ENCODE measurements around the gene E2F7. TPM values are rescaled to one million over a fixed set of nuclear protein-coding genes. Genes with fewer than 3 reads are reported as not detected.

E2F7 gene
- total and polyA plus RNA-seq, 2 donors (not counting 3 experiments of a cell fraction or from before 2014, with no cell fraction given), result 4.7 to 19.8 TPM

- no peak overlapping the region for H3K4me3 ChIP-seq (replicated peaks in 1 of 3; ENCODE audit: insufficient read depth in 1 of 3, low read depth in 1 of 3, low read length in 3 of 3)
- DNase-seq (ENCODE audit: low read depth, low spot score) (no peak), FAIRE-seq (no peak)
- H3K4me2 ChIP-seq (ENCODE audit: insufficient read depth, low read length), result no peak overlapping the region
- CTCF ChIA-PET, result interaction anchor here (2.6 kb wide), 1 partner anchor 19 kb away, joined by 13 read pairs; no protein-coding TSS in a partner anchor
- no peak overlapping the region for H3K27ac ChIP-seq (ENCODE audit: insufficient read depth, low read depth, low read length)
- no peaks in the 10 kb centered on the region for H3K9me1 ChIP-seq (replicated peaks; ENCODE audit: control insufficient read depth, extremely low read depth, insufficient read depth, low read length)
- POLR2A ChIA-PET, result no interaction called here
- no peak overlapping the region for H2AFZ ChIP-seq (ENCODE audit: low read depth, low read length)
- dilution Hi-C loops (cut with MboI; ENCODE audit: extremely low pct_ligation_motif_present, low sequenced_read_pairs) (no loop called here), intact Hi-C loops (cut with micrococcal nuclease) (no loop called here)
- no TSS peak for BruUV-seq (replicated peaks)
- H4K20me1 ChIP-seq (replicated peaks; ENCODE audit: control insufficient read depth, extremely low read depth, insufficient read depth, low read length), result no peaks in the 10 kb centered on the region
- no peaks in the 10 kb centered on the region for H3K36me3 ChIP-seq (ENCODE audit: control insufficient read depth in 2 of 2, extremely low read depth in 1 of 2, insufficient read depth in 2 of 2, low read length in 2 of 2)
- no peak for TF ChIP-seq JUN (IDR thresholded peaks at IDR 0.05; ENCODE audit: borderline replicate concordance, insufficient read depth, insufficient read length, low read depth)
- no peak for TF ChIP-seq POLR2A (IDR thresholded peaks at IDR 0.05; ENCODE audit: low read depth, low read length)
- TF ChIP-seq POLR2AphosphoS5 (IDR thresholded peaks at IDR 0.05; ENCODE audit: insufficient read depth, low read depth, low read length), result no peak
- TF ChIP-seq CTCF (IDR thresholded peaks at IDR 0.05; ENCODE audit: extremely low read depth in 1 of 2, insufficient read depth in 1 of 2, low read depth in 1 of 2, low read length in 2 of 2), result no peak
- no peak for TF ChIP-seq EZH2 (IDR thresholded peaks at IDR 0.05; ENCODE audit: borderline replicate concordance, low read depth, low read length, severe bottlenecking)
- no peak for TF ChIP-seq MYC (IDR thresholded peaks at IDR 0.05; ENCODE audit: low read depth, low read length)
- no peaks in the 10 kb centered on the region for H3K79me2 ChIP-seq (ENCODE audit: control insufficient read depth, insufficient read depth, low read length)
- no peaks in the 10 kb centered on the region for H3K9me3 ChIP-seq (replicated peaks; ENCODE audit: control insufficient read depth, insufficient read depth, low read length)
- H3K27me3 ChIP-seq (ENCODE audit: control insufficient read depth in 2 of 2, insufficient read depth in 2 of 2, low read length in 2 of 2), result peaks cover 0 to 5% of the 10 kb centered on the region in 2 experiments
- H3K4me1 ChIP-seq (ENCODE audit: control insufficient read depth, extremely low read depth, insufficient read depth, low read length), result no peaks in the 10 kb centered on the region
- no peak overlapping the region for H3K9ac ChIP-seq (replicated peaks; ENCODE audit: extremely low read depth, insufficient read depth, low read length)
Measured at GRCh38 chr12:76990716-76991115, 74.7 kb downstream of the E2F7 start.

GRCh38 chr12:76984566-76984965, 80.8 kb downstream of the E2F7 start:
- TF ChIP-seq FOS (IDR thresholded peaks at IDR 0.05; ENCODE audit: borderline replicate concordance, insufficient read depth, low read length), result no peak
- no peak for TF ChIP-seq MYC (IDR thresholded peaks at IDR 0.05; ENCODE audit: low read depth, low read length)
- TF ChIP-seq EZH2 (IDR thresholded peaks at IDR 0.05; ENCODE audit: borderline replicate concordance, low read depth, low read length, severe bottlenecking), result no peak
- no peak for TF ChIP-seq CTCF (IDR thresholded peaks at IDR 0.05; ENCODE audit: extremely low read depth in 1 of 2, insufficient read depth in 1 of 2, low read depth in 1 of 2, low read length in 2 of 2)
- no peak for TF ChIP-seq GATA2 (IDR thresholded peaks at IDR 0.05; ENCODE audit: insufficient read depth, insufficient read length, low read depth, low read length)
- no peak for TF ChIP-seq MAX (IDR thresholded peaks at IDR 0.05; ENCODE audit: insufficient read depth, insufficient read length)
- TF ChIP-seq POLR2A (IDR thresholded peaks at IDR 0.05; ENCODE audit: low read depth, low read length), result no peak
- no peak for TF ChIP-seq JUN (IDR thresholded peaks at IDR 0.05; ENCODE audit: borderline replicate concordance, insufficient read depth, insufficient read length, low read depth)
- no peak for TF ChIP-seq POLR2AphosphoS5 (IDR thresholded peaks at IDR 0.05; ENCODE audit: insufficient read depth, low read depth, low read length)
- intact Hi-C loops (cut with micrococcal nuclease), result no loop called here
- H3K9ac ChIP-seq (replicated peaks; ENCODE audit: extremely low read depth, insufficient read depth, low read length), result no peak overlapping the region
- POLR2A ChIA-PET, result no interaction called here
- no peak overlapping the region for H2AFZ ChIP-seq (ENCODE audit: low read depth, low read length)
- no peak overlapping the region for H3K4me3 ChIP-seq (replicated peaks in 1 of 3; ENCODE audit: insufficient read depth in 1 of 3, low read depth in 1 of 3, low read length in 3 of 3)
- H3K27me3 ChIP-seq (ENCODE audit: control insufficient read depth in 2 of 2, insufficient read depth in 2 of 2, low read length in 2 of 2), result peaks cover 0 to 2% of the 10 kb centered on the region in 2 experiments
- H3K9me1 ChIP-seq (replicated peaks; ENCODE audit: control insufficient read depth, extremely low read depth, insufficient read depth, low read length), result no peaks in the 10 kb centered on the region
- H3K4me1 ChIP-seq (ENCODE audit: control insufficient read depth, extremely low read depth, insufficient read depth, low read length), result no peaks in the 10 kb centered on the region
- FAIRE-seq (no peak), DNase-seq (ENCODE audit: low read depth, low spot score) (no peak)
- no peaks in the 10 kb centered on the region for H4K20me1 ChIP-seq (replicated peaks; ENCODE audit: control insufficient read depth, extremely low read depth, insufficient read depth, low read length)
- CTCF ChIA-PET, result interaction anchor here (1.3 kb wide), 1 partner anchor 26 kb away, joined by 7 read pairs; no protein-coding TSS in a partner anchor
- BruUV-seq (replicated peaks), result no TSS peak
- no peaks in the 10 kb centered on the region for H3K79me2 ChIP-seq (ENCODE audit: control insufficient read depth, insufficient read depth, low read length)
- no peaks in the 10 kb centered on the region for H3K9me3 ChIP-seq (replicated peaks; ENCODE audit: control insufficient read depth, insufficient read depth, low read length)
- dilution Hi-C loops (cut with MboI; ENCODE audit: extremely low pct_ligation_motif_present, low sequenced_read_pairs), result no loop called here
- no peak overlapping the region for H3K27ac ChIP-seq (ENCODE audit: insufficient read depth, low read depth, low read length)
- H3K36me3 ChIP-seq (ENCODE audit: control insufficient read depth in 2 of 2, extremely low read depth in 1 of 2, insufficient read depth in 2 of 2, low read length in 2 of 2), result no peaks in the 10 kb centered on the region
- H3K4me2 ChIP-seq (ENCODE audit: insufficient read depth, low read length), result no peak overlapping the region
